HG03558 (cell line): Measurements from ENCODE around the gene ZC3H8.
"Not testable (repeated sequence)": the region's sequence is repeated elsewhere in the genome, so short reads cannot be mapped to it uniquely, and the experiment has no call there.

ENCODE experiments used
- ATAC-seq: cut with Tn5 transposase; IDR thresholded peaks from one replicate; pipeline ENCODE4 v1.9.1; 2021; ENCODE audit warnings: moderate number of reproducible peaks; ENCODE audit not compliant: unreplicated experiment; ENCODE audit errors: extremely low read depth

Gene ZC3H8

GRCh38 chr2:112260295-112260625, 5.4 kb upstream of the ZC3H8 start:
- ATAC-seq: no peak

- no peak for ATAC-seq
Observed at GRCh38 chr2:112259509-112260294, 4.9 kb upstream of the ZC3H8 start.

- no peak for ATAC-seq
Observed at GRCh38 chr2:112257575-112257974, 2.7 kb upstream of the ZC3H8 start.

- ATAC-seq: no peak
Observed at GRCh38 chr2:112256654-112257053, 1.8 kb upstream of the ZC3H8 start.

GRCh38 chr2:112255875-112256274, 1.0 kb upstream of the ZC3H8 start:
- ATAC-seq: no peak

GRCh38 chr2:112253261-112253815, 1.5 kb downstream of the ZC3H8 start:
- ATAC-seq: no peak

GRCh38 chr2:112251271-112251670, 3.6 kb downstream of the ZC3H8 start:
- ATAC-seq: no peak

- no peak for ATAC-seq
Observed at GRCh38 chr2:112244854-112245253, 10.0 kb downstream of the ZC3H8 start.

GRCh38 chr2:112243233-112243632, 11.6 kb downstream of the ZC3H8 start:
- no peak for ATAC-seq

- no peak for ATAC-seq
Observed at GRCh38 chr2:112242384-112242783, 12.5 kb downstream of the ZC3H8 start.

- no peak for ATAC-seq
Observed at GRCh38 chr2:112239862-112240261, 15.0 kb downstream of the ZC3H8 start.

- no peak for ATAC-seq
Observed at GRCh38 chr2:112230371-112230770, 24.5 kb downstream of the ZC3H8 start.

GRCh38 chr2:112229348-112229747, 25.5 kb downstream of the ZC3H8 start:
- ATAC-seq: no peak

GRCh38 chr2:112220831-112221230, 34.0 kb downstream of the ZC3H8 start:
- no peak for ATAC-seq

GRCh38 chr2:112220186-112220585, 34.7 kb downstream of the ZC3H8 start:
- ATAC-seq: no peak

GRCh38 chr2:112217854-112218253, 37.0 kb downstream of the ZC3H8 start:
- no peak for ATAC-seq

GRCh38 chr2:112216167-112216566, 38.7 kb downstream of the ZC3H8 start:
- ATAC-seq: no peak

GRCh38 chr2:112207905-112208304, 46.9 kb downstream of the ZC3H8 start:
- ATAC-seq: not testable (repeated sequence)

- no peak for ATAC-seq
Observed at GRCh38 chr2:112204411-112204810, 50.4 kb downstream of the ZC3H8 start.

- no peak for ATAC-seq
Observed at GRCh38 chr2:112201696-112202430, 53.0 kb downstream of the ZC3H8 start.

- ATAC-seq: no peak
Observed at GRCh38 chr2:112199188-112199587, 55.7 kb downstream of the ZC3H8 start.
